Transverse colon (tissue), 4 donors: Measurements from ENCODE around the gene TEDDM1. TPM values are rescaled to one million over a fixed set of nuclear protein-coding genes. Genes with fewer than 3 reads are reported as not detected.

Experiments used
- DNase-seq: peaks from one replicate; pipeline ENCODE4 v3.0.0-alpha.2; 2019
- H3K27ac ChIP-seq, 4 donors: fragments of 200-600 bp; sonication (generic); 2 replicates each; pipeline ENCODE4 v1.5.1; 2016 to 2018; ENCODE audit warnings: inconsistent platforms in 4 of 4
- H3K27me3 ChIP-seq: fragments of 200-600 bp; sonication (generic); 2 replicates; pipeline ENCODE4 v1.5.1; 2017; ENCODE audit warnings: inconsistent platforms
- H3K36me3 ChIP-seq, 4 donors: fragments of 200-600 bp; sonication (generic); 2 replicates each; pipeline ENCODE4 v1.5.1; 2017 to 2019; ENCODE audit warnings: inconsistent platforms in 4 of 4
- H3K4me1 ChIP-seq, 4 donors: fragments of 200-600 bp; sonication (generic); 2 replicates each; pipeline ENCODE4 v1.5.1; 2017 to 2020; ENCODE audit warnings: inconsistent platforms in 4 of 4
- H3K4me3 ChIP-seq, 4 donors: fragments of 200-600 bp; sonication (generic); 1 replicate in 1 of 4; 2 replicates in 3 of 4; pipeline versions ENCODE4 v1.5.1 to v1.6.1; 2017 to 2019; ENCODE audit warnings: inconsistent platforms in 4 of 4
- H3K9me3 ChIP-seq, 2 donors: fragments of 200-600 bp; sonication (generic); 2 replicates each; pipeline ENCODE4 v1.5.1; 2017 to 2019; ENCODE audit warnings: inconsistent platforms in 2 of 2
- EP300 ChIP-seq: sonication (generic); formaldehyde crosslinking; IDR thresholded peaks from one replicate; pipeline ENCODE4 v1.6.1; 2017; ENCODE audit warnings: antibody characterized with exemption, low read depth
- POLR2A ChIP-seq: fragments of 450-650 bp; IDR thresholded peaks from one replicate; pipeline ENCODE4 v1.6.1; 2016; ENCODE audit warnings: antibody characterized with exemption, mild to moderate bottlenecking, moderate library complexity
- POLR2AphosphoS5 ChIP-seq, 3 donors: sonication (generic); formaldehyde crosslinking; IDR thresholded peaks; one replicate each; pipeline ENCODE4 v1.6.1; 2016; ENCODE audit warnings: antibody characterized with exemption in 3 of 3
- WGBS, 2 donors: methylation state at CpG; one replicate each; pipeline ENCODE4 v1.1.5; 2018; ENCODE audit warnings: low coverage in 1 of 2; 5-methylcytosine and 5-hydroxymethylcytosine counted together
- in situ Hi-C, 4 donors: fragments of 200-750 bp; cut with MboI; loops; one replicate each; pipeline versions ENCODE4 v1.15.0 to v1.15.1; 2017; ENCODE audit warnings: low sequenced_read_pairs in 3 of 4, low pct_ligation_motif_present in 1 of 4, low pct_unique_long_range_greater_than_20kb in 1 of 4
- intact Hi-C: fragments of 100-400 bp; cut with DNase I; formaldehyde crosslinking; loops from one replicate; pipeline ENCODE4 v1.15.1; 2023; ENCODE audit warnings: low total_unique reads
- total RNA-seq, 4 donors: library from RNA; depleted of rRNA; stranded (reverse); fragments of >200 nt; gene quantifications; one replicate each; pipeline ENCODE4 v1.1.0, GENCODE V29; 2016
- TF ChIP-seq, protein P1 (sequence below), 5 experiments: fragments of 200-600 bp in 3 of 5; fragments of 450-650 bp in 2 of 5; sonication (generic) in 3 of 5; IDR thresholded peaks; 1 replicate in 2 of 5; 2 replicates in 3 of 5; pipeline ENCODE4 v1.5.1; 2016 to 2017; ENCODE audit warnings: antibody characterized with exemption in 5 of 5, inconsistent platforms in 3 of 5, mild to moderate bottlenecking in 2 of 5, moderate library complexity in 1 of 5

TEDDM1 gene
- total RNA-seq, 4 donors from 2014 or later = not detected

- Histone ChIP-seq H3K4me3 (no peak overlapping the region), H3K9me3 (no peaks in the 10 kb centered on the region), H3K36me3 (no peaks in the 10 kb centered on the region), H3K4me1 (peaks cover 4 to 28% (median 10%) of the 10 kb centered on the region in 4 donors), H3K27me3 (no peaks in the 10 kb centered on the region), H3K27ac (peak overlapping the region in 1 of 4 donors; percentile 7)
- 68 to 87% methylated on average over 6 to 8 of the region's 8 CpGs for WGBS, 2 donors
- no peak for DNase-seq
- in situ Hi-C loops (loop anchor here (5.0 to 10.0 kb wide), 4 partner anchors 251 to 316 kb away; no protein-coding TSS in a partner anchor), intact Hi-C loops (loop anchor here (2.0 kb wide), 2 partner anchors 255 to 313 kb away; no protein-coding TSS in a partner anchor)
- TF ChIP-seq POLR2A (no peak), EP300 (no peak), POLR2AphosphoS5 (IDR thresholded peaks at IDR 0.05) (no peak)
- TF ChIP-seq, protein P1, sequence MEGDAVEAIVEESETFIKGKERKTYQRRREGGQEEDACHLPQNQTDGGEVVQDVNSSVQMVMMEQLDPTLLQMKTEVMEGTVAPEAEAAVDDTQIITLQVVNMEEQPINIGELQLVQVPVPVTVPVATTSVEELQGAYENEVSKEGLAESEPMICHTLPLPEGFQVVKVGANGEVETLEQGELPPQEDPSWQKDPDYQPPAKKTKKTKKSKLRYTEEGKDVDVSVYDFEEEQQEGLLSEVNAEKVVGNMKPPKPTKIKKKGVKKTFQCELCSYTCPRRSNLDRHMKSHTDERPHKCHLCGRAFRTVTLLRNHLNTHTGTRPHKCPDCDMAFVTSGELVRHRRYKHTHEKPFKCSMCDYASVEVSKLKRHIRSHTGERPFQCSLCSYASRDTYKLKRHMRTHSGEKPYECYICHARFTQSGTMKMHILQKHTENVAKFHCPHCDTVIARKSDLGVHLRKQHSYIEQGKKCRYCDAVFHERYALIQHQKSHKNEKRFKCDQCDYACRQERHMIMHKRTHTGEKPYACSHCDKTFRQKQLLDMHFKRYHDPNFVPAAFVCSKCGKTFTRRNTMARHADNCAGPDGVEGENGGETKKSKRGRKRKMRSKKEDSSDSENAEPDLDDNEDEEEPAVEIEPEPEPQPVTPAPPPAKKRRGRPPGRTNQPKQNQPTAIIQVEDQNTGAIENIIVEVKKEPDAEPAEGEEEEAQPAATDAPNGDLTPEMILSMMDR (IDR thresholded peaks at IDR 0.05) = no peak
Measured at GRCh38 chr1:182397653-182398393, 2.6 kb downstream of the TEDDM1 start.

DNA sequence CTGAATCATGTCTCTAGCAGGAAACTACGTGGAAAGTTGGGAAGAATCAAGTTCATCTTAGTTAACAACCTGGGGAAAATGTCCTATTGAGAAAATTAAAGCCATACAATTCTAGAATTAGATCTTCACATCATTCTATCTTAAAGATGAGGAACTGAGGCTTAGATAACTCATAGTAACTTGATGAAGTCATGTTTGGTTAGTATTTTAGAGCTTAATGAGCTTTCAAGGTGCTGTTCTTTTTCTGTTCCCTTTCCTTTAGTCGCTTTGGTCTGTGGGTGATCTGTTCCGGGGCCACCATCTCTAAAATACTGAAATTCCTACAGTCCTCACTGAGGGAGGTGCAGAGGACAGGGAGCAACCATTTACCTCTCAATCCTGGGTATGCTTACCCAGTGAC lies 4.6 kb downstream of the TEDDM1 start:
- Histone ChIP-seq H3K4me3 (no peak overlapping the region), H3K27me3 (no peaks in the 10 kb centered on the region), H3K9me3 (no peaks in the 10 kb centered on the region), H3K27ac (no peak overlapping the region), H3K4me1 (peaks cover 4 to 34% (median 15%) of the 10 kb centered on the region in 4 donors), H3K36me3 (no peaks in the 10 kb centered on the region)
- in situ Hi-C loops = loop anchor here (5.0 to 10.0 kb wide), 4 partner anchors 249 to 314 kb away; no protein-coding TSS in a partner anchor
- WGBS, 2 donors = 71 to 73% methylated on average over 3 of the region's 3 CpGs
- DNase-seq = no peak
- intact Hi-C loops = loop anchor here (2.0 kb wide), 2 partner anchors 253 to 311 kb away; no protein-coding TSS in a partner anchor
- TF ChIP-seq EP300 = no peak
- no peak for TF ChIP-seq POLR2AphosphoS5 (IDR thresholded peaks at IDR 0.05)
- TF ChIP-seq POLR2A = no peak
- TF ChIP-seq, protein P1 (IDR thresholded peaks at IDR 0.05) = no peak

DNA sequence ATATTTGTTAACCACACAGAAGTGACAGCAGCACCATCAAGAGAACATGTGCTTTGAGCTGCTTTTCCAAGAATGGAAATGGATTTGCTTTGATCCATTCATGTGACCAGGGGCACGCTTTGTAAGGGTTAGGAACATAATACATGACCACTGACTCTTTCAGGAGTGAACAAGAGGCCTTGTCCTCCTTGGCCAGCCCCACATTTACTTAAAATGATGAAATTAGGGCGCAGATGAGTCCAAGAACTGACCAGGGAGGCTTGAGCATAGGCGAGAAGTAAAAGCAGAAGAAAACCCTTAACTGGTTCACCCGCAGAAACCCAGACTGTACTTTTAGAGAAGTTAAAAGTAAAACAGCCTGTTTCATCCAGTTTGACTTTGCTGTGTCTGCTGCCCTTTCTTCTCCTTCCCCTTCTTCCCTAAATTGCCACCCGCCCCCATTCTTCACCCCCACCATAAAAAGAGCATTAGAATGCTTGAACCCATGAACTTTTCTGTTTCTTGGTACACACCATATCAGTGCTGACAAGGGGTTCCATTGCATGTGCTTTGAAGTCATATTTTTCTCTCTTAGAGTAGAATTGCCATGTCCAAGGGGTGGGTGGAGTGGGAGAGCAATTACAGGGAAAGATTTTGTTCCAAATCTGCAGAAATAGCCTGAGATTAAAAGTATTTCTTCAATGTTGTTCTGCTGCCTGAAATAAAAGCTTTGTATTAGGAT lies 6.3 kb downstream of the TEDDM1 start:
- intact Hi-C loops (no loop called here), in situ Hi-C loops (loop anchor here in 1 of 4 donors (10.0 kb wide), 1 partner anchor 249 kb away; no protein-coding TSS in a partner anchor)
- Histone ChIP-seq H3K36me3 (peaks cover 0 to 6% (median 0%) of the 10 kb centered on the region in 4 donors), H3K9me3 (no peaks in the 10 kb centered on the region), H3K4me3 (no peak overlapping the region), H3K4me1 (peaks cover 4 to 34% (median 15%) of the 10 kb centered on the region in 4 donors), H3K27ac (peak overlapping the region; percentile 18 to 98 (median 66)), H3K27me3 (no peaks in the 10 kb centered on the region)
- no peak for DNase-seq
- WGBS, 2 donors = 79% methylated on average over 5 of the region's 5 CpGs; no CpG with 5 or more reads in 1 of the 2 donors
- no peak for TF ChIP-seq EP300
- no peak for TF ChIP-seq POLR2A
- TF ChIP-seq POLR2AphosphoS5 (IDR thresholded peaks at IDR 0.05) = no peak
- TF ChIP-seq, protein P1 (IDR thresholded peaks at IDR 0.05) = no peak
